GM19025 (cell line): ENCODE data around the gene NEU1.
A peak's percentile ranks its signal among the peaks of the same experiment; 100 is the strongest.
"Not testable (repeated sequence)": the region's sequence is repeated elsewhere in the genome, so short reads cannot be mapped to it uniquely, and the experiment has no call there.

ENCODE experiments used
- ATAC-seq: cut with Tn5 transposase; IDR thresholded peaks from one replicate; pipeline ENCODE4 v1.9.1; 2021; ENCODE audit warnings: mild to moderate bottlenecking, low read depth, moderate library complexity; ENCODE audit not compliant: unreplicated experiment

NEU1 gene

DNA sequence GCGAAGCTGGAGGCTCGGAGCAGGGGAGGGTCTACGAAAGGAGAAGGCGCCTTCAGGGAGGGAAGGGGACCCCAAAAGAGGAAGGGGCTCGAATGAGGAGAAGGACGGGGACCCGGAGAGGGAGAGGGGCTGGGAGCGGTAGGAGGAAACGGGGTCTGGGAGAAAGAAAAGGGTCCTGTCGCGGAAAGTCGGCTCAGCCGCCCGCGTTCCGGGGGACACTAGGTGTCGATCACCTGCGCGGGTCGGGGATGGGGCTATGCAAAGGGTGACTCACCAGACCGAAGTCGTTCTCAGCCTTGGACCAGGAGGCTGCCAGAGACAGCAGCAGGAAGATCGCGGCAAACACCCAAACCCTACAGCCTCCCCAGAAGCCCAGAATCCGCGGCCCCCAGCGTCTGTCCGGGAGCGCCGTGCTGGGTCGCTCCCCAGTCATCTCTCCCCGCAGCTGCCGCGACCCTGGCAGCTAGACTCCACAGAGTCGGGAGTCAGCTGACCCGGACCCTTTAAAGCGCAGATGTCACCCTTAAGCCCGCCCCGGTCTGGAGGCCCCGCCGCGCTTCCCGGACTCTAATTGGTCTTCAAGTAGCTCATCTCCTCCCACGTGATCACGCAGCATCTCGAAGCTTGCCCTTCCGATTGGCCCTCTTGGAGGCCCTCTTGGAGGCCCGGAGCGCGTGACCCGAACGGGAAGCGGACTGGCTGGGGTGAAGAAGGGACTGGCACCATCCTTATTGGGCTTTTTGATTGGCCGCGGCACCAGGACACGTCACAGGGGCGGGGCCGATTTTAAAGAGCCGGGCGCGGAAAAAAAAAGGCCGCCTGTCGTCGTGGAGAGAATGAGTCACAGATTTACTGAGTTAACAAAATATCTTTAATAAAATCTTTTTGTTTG, at the start of gene NEU1:
TSS of gene NEU1 (minus strand) at position 478 of the 892 bp plus-strand sequence. CDS start at position 433, 45 bp downstream.
- ATAC-seq: peak; percentile 92

DNA sequence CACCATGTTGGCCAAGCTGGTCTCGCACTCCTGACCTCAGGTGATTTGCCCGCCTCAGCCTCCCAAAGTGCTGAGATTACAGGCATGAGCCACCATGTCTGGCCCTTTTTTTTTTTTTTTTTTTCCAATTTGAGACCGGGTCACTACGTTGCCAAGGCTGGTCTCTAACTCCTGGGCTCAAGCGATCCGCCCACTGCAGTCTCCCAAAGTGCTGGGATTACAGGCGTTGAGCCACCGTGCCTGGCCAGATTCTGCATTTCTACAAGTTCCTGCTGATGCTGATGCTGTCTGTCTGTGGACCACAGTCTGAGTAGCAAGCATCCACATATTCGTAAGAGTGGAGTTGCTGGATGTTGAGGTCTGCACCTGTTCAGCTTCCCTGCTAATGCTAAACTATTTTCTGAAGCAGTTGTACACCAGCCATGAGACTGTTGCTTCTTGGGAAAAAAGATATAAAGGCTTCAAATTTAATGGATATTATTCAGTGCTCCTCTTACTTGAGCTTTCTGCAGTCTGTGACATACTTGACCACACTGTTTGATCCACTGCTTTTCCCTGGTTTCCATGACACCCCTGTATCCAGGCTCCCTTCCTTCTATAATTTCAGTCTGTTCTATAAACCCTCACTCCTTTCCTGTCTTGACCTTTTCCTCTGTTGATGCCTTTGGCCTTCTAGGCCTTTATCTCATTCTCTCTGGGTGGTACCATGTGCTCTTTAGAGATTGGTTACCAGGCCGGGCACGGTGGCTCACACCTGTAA, 49.4 kb upstream of the NEU1 start:
- ATAC-seq: no peak

DNA sequence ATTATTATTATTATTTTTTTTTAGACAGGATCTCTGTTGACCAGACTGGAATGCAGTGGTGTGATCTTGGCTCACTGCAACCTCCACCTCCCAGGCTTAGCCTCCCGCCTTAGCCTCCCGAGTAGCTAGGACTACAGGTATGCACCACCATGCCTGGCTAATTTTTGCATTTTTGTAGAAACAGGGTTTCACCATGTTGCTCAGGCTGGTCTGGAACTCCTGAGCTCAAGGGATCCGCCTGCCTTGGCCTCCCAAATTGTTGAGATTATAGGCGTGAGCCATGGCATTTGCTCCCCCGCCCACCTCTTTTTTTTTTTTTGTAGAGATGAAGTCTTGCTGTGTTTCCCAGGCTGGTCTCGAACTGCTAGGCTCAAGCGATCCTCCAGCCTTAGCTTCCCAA, 46.7 kb upstream of the NEU1 start:
- ATAC-seq: not testable (repeated sequence)

DNA sequence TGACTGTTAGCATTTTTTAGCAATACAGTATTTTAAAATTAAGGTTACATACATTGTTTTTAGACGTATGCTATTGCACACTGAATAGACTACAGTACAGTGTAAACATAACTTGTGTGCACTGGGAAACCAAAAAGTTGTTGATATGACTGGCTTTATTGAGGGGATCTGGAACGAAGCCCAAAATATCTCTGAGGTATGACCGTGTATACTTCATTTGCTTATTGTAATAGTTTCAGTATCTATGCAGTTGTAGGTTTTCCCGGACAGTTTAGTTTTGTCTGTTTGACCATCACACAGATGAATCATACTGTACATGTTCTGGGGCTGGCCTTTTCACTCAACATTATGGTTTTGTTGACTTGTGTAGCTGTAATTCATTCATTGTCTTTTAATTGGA, 46.2 kb upstream of the NEU1 start:
- ATAC-seq: no peak

DNA sequence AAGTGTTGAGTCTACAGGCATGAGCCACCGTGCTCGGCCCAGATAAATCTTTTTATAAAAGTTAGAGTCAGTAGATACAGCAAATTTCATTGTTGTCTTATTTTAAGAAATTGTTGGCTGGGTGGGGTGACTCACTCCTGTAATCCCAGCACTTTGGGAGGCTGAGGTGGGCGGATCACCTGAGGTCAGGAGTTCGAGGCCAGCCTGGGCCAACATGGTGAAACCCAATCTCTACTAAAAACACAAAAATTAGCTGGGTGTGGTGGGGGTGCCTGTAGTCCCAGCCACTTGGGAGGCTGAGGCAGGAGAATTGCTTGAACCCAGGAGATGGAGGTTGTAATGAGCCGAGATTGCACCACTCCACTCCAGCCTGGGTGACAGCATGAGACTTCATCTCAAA, 45.6 kb upstream of the NEU1 start:
- not testable (repeated sequence) for ATAC-seq

DNA sequence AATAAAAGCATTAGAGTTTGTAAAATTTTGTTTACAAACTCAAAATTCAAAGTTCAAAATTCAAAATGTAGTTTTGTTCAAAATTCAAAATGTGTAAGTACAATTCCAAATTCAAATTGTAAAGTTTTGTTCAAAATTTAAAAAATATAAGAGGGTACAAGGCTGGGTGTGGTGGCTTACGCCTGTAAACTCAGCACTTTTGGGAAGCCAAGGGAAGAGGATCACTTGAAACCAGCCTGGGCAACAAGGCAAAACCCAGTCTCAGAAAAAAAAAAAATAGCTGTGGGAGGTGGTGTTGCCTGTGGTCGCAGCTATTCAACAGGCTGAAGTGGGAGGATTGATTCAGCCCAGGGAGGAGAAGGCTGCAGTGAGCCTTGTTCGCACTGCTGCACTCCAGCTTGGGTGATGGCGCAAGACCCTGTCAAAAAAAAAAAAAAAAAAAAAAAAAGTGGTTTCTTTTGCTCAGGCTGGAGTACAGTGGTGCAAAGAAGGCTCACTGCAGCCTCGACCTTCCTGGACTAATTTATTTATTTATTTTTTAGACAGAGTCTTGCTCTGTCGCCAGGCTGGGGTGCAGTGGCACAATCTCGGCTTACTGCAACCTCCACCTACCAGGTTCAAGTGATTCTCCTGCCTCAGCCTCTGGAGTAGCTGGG, 44.7 kb upstream of the NEU1 start:
- ATAC-seq: no peak

DNA sequence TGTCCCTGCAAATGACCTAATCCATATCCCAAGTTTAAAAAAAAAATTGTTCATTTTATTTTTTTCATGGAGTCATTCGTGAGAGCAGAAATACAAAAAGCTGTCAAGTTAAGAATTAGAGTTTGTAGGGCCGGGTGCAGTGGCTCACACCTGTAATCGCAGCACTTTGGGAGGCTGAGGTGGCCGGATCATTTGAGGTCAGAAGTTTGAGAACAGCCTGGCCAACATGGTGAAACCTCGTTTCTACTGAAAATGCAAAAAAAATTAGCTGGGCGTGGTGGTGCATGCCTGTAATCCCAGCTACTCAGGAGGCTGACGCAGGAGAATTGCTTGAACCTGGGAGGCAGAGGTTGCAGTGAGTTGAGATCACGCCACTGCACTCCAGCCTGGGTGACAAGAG, 44.1 kb upstream of the NEU1 start:
- ATAC-seq: not testable (repeated sequence)

DNA sequence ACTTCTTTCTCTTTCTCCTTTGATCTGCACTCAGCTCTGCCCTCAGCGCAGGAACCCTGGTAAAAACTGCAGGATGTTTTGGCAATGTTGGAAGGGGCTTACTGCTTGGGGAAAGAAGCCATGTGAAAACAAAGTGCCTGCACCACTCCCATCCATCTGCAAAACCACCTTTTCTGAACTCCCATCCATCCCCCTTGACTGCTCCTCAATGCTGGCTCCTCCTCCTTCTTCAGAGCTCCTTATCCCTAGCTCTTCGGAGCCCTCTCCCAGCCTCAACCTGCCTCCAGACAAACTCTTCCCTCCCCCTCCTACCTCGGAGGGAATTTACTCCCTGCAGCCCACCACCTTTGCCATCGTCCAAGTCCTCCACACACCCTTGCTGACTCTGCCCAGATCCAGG, 43.5 kb upstream of the NEU1 start:
- ATAC-seq: no peak

DNA sequence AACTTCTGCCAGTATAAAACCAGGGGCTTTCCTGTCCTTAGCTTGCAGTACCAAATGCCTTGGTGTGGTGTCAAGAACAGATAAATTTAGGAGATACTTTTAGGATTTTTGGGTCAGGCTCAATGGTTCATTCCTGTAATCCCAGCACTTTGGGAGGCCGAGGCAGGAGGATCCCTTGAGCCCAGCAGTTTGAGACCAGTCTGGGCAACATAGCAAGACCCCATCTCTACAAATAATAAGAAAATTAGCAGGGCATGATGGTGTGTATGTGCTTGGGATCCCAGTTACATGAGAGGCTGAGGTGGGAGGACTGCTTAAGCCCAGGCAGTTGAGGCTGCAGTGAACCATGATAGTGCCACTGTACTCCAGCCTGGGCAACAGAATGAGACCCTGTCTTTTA, 42.4 kb upstream of the NEU1 start:
- ATAC-seq: no peak

DNA sequence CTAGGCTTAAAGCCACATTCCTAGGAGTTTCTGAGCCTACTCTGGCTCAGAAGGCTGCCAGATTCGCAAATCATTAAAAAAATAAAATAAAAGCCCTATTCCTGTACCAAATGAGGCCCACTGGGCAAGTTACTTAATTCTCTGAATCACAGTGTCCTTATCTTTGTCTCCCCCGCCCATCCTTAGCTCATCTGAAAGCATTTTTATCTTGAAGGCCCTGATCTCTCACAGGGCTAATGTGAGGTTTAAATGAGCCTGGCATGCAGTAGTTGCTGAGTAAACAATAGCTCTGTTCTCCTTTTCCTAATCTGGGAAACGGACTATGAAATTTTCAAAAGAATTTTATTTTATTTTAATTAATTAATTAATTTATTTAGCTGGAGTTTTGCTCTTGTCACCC, 41.3 kb upstream of the NEU1 start:
- no peak for ATAC-seq

DNA sequence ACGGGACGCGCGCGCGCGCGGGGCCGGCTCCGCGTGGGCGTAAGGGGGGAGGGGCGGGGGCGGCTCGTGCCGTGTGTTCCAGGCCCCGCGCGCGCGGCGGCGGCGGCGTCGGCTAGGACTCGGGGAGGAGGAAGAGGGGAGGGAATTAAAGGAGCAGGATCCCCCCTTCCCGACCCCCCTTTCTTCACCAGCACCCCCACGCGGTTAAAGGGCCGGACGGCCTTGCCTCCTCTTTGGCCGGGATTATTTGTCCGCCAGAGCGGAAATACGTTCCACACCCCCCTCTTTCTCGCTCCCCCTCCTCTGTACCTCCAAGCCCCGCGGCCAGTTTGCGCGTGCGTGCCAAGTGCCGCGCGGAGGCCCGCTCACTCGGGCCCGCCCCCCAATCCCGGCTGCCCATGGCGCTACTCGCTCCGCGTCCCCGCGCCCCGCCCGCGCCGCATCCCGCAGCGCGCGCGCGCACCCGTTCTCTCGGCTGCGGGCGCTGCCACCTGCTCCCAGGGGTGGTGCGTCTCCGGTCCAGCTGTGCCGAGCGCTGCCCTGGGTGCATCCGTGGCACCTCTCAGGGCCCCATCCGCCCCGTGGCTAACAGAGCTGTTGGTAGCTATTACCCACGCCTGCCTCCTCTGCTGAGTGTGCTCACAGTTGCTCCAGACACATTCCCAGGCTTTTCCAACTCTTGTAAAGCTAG, 39.5 kb upstream of the NEU1 start, which contains the start of gene ZBTB12:
TSS of gene ZBTB12 (minus strand) at position 134 of the 691 bp plus-strand sequence. CDS start 781 bp downstream, outside the sequence.
- no peak for ATAC-seq

DNA sequence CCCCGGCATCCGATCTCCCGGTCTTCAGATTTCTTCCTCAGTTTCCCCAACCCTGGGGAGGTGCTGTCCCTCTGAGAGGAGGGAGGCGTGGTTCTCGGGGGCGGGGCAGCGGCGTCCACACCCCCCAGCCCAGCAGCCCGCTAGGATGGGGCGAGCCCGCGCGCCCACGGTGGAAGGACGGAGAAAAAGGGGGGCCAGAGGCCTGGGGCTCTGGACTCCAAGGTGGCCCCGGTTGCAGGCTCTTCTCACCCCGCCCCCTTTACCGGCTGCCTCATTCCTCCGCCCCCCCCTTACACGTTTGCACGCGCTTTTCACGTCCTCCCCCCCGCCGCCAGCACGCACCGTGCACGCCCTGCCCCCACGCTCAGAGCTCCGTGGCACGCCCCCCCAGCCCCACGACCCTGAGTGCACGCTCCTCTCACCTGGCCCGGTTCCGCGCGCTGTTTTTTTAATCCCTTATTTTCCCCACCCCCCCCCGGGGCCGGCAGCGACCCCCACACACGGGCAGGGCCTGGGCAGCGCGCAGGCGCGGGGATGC, 38.9 kb upstream of the NEU1 start:
- ATAC-seq: no peak

DNA sequence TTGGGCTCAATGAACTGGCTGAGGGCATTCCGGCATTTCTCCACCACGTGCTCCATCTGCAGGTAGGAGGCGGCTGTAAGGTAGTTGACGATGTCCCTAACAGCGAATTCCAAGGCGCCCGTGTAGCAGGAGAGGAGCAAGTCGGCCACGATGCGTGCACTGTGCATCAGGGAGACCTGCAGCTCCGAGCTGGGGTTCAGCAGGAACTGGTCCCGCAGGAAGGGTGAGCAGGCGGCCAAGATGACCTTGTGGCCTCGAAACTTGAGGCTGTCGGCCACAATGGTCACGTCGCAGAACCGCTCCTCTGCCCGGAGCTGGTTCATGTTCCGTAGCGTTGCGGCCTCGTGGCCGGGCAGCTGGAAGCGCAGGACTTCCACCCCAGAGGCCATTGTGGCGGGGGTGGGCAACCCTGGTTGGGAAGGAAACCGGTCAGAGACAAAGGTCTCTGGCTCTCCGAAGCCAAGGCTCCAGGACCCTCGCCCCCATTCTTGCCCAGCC, 38.3 kb upstream of the NEU1 start:
- ATAC-seq: no peak

DNA sequence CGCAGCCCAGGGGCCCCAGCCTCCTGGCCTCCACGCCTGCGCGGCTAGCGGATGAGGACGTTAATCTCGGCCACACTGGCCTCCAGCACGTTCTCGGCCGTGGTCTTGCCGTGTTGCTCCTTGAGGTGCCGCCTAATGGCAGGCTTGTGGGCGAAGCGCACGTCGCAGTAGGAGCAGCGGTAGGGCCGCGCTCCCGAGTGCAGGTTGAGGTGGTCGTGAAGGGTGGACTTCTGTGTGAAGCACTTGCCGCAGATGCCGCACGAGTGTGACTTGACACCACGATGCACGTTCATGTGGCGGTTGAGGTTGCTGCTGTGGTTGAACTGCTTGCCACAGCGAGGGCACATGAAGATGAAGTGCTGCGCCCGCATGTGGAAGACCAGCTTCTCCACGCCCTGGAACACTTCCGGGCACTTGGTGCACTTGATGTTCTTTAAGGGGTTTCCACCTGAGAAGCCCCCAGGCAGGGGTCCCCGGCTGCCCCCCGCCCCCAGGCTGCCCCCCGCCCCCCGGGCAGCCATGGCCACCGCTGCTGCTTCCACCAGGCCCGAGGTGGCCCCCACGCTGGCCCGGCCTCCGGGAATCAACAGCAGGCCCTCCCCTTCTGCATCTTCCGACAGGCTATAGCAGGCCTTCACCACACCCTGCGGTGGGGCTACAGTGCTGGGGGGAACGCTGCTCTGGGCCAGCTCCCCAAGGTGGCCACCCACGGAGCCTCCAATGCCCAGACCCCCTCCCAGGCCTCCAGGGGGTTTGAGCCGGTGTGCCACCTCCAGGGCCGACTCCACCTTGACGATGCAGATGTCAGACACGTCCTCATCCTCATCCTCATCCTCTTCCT, 37.5 kb upstream of the NEU1 start:
- no peak for ATAC-seq

DNA sequence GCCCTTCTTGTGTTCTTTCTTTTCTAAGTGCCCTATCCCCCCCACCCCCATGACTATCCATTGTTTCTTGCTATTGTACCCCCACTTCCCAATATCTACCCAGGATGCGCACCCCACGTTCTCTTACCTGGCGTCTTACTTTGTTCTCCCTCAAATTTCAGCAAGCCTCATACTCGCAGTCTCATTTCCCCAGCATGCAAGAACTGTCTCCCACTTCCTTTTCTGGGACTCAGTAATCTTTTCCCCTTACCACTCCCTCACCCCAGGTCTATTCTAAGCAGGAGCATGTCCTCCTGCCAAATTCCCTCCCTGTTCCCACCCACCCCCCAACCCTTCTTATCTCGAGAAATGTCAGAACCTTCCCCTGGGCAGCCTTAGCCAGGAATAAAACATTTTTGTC, 36.6 kb upstream of the NEU1 start:
- no peak for ATAC-seq

DNA sequence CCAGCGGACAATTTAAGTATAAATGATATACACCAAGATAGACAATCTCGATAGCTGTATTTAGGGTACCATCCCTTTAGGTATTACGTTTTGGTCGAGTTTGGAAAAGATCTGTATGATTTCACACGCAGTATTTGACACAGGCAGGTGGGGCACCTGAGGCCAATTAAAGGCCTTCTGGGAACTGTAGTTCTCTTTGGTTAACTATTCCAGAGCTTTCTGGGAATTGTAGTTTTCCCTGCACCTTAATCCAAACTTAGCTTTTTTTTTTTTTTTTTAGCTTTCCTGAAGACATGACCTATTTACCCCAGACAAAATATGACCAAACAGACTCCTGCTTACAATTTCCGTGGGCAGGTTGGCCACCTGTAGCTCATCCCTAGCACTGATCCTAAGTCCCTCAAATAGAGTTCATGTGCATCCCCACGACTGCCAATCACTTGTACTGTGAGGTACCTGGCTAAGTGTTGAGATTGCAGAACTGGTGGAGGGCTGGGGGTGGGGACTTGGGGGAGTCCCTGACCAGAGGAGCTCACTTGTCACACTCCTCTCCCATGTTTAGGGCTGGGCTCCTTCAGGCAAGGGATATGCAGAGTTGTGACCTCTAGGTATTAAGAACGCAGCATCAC, 35.9 kb upstream of the NEU1 start:
- ATAC-seq: no peak

DNA sequence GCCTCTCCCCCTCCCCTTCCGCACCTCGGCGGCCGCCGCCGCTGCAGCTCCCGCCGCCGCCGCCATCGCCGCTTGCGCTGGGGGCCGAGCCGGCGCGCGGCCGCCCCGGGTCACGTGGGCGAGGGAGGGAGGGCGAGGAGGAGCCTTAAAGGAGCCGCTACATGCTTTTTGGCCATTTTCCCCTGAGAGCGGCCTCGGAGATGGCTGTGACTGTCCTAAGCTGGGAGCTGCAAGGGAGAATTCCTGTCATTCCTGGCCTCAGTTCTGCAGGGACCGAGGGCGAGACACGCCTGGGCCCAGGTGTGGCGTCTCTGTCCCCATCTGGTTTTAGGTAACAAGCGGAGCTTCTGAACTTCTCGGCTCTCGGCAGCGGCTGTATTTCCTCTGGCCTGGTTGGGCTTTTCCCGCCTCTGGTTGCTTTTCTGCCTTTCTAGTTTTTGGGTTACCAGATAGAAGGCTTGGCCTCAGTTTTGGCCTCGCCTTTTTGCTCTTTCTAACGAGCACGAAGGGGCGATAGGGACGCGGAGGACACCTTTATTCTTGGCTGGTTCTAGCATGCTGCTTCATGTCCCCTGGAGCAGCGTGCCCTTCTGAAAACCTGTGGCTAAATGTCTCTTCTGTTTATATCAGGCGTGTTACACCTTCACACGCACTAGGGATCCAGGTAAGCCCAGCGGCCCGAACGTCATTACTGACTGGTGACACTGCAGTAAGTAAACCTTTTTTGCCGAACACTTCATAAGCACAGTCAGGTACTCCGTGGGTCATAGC, 35.2 kb upstream of the NEU1 start, which contains the start of gene EHMT2:
TSS of gene EHMT2 (minus strand) at position 87 of the 771 bp plus-strand sequence. CDS start at position 66, 21 bp downstream.
- peak; percentile 53 for ATAC-seq
